Measurements from ENCODE around the gene RIIAD1.

DNA sequence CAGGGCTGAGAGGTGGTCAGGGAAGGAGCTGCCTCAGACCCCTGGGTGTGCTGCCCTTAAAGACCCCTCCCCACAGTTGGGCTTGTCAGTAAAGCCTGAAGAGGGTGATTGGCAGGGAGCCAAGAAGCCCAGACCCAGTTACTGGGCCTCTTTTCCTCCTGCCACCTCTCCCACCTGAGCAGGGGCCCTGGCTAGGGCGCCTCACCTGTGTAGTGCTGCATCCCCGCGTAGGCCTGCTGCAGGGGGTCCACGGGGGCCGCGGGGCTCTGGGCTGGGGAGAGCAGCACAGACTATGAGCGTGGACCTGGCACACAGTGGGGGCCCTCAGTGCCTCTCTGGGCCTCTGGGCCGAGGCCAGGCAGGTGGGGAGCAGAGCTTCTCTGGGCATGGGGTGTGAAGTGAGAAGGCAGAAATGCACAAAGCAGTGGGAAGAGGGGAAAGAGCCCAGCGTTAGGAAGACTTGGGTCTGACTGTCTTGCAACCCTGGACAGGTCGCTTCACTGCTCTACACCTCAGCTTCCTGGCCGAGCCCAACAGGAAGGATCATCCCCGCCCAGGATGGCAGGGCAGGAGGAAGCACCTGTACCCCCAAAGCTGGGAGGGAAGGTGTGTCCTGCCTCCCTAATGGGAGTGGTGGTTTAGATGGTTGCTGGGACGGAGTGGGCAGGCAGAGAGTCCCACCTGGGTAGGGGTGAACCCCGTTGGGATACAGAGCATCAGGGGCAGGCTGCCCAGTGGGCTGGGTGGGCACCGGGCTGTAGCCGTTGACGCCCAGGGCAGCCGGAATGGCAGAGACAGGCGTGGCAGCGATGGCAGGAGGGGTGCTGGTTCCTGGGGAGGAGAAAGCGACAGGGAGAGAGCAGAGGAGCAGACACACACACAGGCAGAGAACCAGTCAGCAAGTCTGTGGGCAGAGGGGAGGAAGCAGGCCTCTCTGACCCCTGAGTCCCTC, 14.6 kb upstream of the RIIAD1 start:
- TF ChIP-seq CTCF (IDR thresholded peaks at IDR 0.05) (no peak), EP300 (IDR thresholded peaks at IDR 0.05) (no peak), POLR2AphosphoS5 (IDR thresholded peaks at IDR 0.05) (no peak), POLR2A (IDR thresholded peaks at IDR 0.05) (no peak)

All from gastroesophageal sphincter (tissue), 3 donors.